HepG2 (cell line): ENCODE results near the gene BAIAP2L1. TPM values are rescaled to one million over a fixed set of nuclear protein-coding genes. Genes with fewer than 3 reads are reported as not detected.
A peak's percentile ranks its signal among the peaks of the same experiment; 100 is the strongest.

ENCODE experiments used
- ATAC-seq: fragments of 200-7000 bp; cut with Tn5 transposase; 3 replicates; pipeline ENCODE4 v1.9.1; 2020; ENCODE audit warnings: mild to moderate bottlenecking, moderate library complexity
- BruUV-seq: library from RNA; stranded (reverse); fragments of 400-500 nt; replicated peaks from 2 replicates; lab custom pipeline; 2021; lab: Mats Ljungman, UMichigan
- CTCF ChIA-PET: fragments of 300-600 bp; formaldehyde crosslinking; extraction: SDS; loops from one replicate; lab custom pipeline; 2021; ENCODE audit warnings: low total read pairs, inconsistent platforms, low intra/inter-chr PET ratio; lab: Yijun Ruan, JAX
- POLR2A ChIA-PET: fragments of 350-600 bp; sonication (Branson Sonifier 250); formaldehyde crosslinking; loops from one replicate; lab custom pipeline; 2020; ENCODE audit warnings: antibody characterized with exemption, inconsistent platforms; lab: Yijun Ruan, JAX
- DNase-seq: peaks from one replicate; pipeline ENCODE4 v3.0.0-alpha.2; 2015; ENCODE audit warnings: low spot score
- FAIRE-seq: peaks from 3 replicates; lab custom pipeline; 2011; peaks lifted over from hg19 to GRCh38; lab: Jason Lieb, UNC
- H2AFZ ChIP-seq: one replicate; pipeline ENCODE4 v1.6.1; 2011; ENCODE audit warnings: low read length, inconsistent platforms
- H3K27ac ChIP-seq: fragments of 300-600 bp; 3 replicates; pipeline ENCODE4 v1.8.0; 2011; ENCODE audit warnings: mixed run types, mild to moderate bottlenecking, mixed read lengths, low read length, inconsistent platforms; ENCODE audit not compliant: insufficient read depth; ENCODE audit errors: extremely low read length
- H3K27me3 ChIP-seq, 2 experiments: fragments of 200-600 bp in 1 of 2; 2 replicates in 1 of 2; 3 replicates in 1 of 2; pipeline versions ENCODE4 v1.6.0 to v1.8.0; 2011; ENCODE audit warnings: low read length in 2 of 2, mild to moderate bottlenecking in 2 of 2, moderate library complexity in 2 of 2, inconsistent platforms in 1 of 2; ENCODE audit not compliant: insufficient read depth in 2 of 2, control insufficient read depth in 1 of 2
- H3K36me3 ChIP-seq, 2 experiments: fragments of 200-600 bp in 1 of 2; replicated peaks in 1 of 2; 2 replicates in 1 of 2; 3 replicates in 1 of 2; pipeline versions ENCODE4 v1.5.1 to v1.8.0; 2011; ENCODE audit warnings: low read length in 2 of 2, inconsistent platforms in 1 of 2; ENCODE audit not compliant: insufficient read depth in 2 of 2, control insufficient read depth in 1 of 2
- H3K4me1 ChIP-seq: 2 replicates; pipeline ENCODE4 v1.5.1; 2012; ENCODE audit warnings: low read length, inconsistent platforms; ENCODE audit not compliant: insufficient read depth
- H3K4me2 ChIP-seq: 2 replicates; pipeline ENCODE4 v1.6.0; 2011; ENCODE audit warnings: low read depth, low read length, inconsistent platforms
- H3K4me3 ChIP-seq, 3 experiments: fragments of 200-600 bp in 1 of 3; sonication (generic), shearing (Covaris generic) in 1 of 3; replicated peaks in 1 of 3; 2 replicates each; pipeline ENCODE4 v1.5.1; 2011 to 2016; ENCODE audit warnings: low read length in 3 of 3, inconsistent platforms in 2 of 3, low read depth in 2 of 3, mild to moderate bottlenecking in 2 of 3, control low read depth in 1 of 3, mixed read lengths in 1 of 3; ENCODE audit not compliant: insufficient read depth in 1 of 3
- H3K79me2 ChIP-seq: one replicate; pipeline ENCODE4 v1.6.1; 2011; ENCODE audit warnings: low read length, inconsistent platforms; ENCODE audit not compliant: insufficient read depth
- H3K9ac ChIP-seq: 2 replicates; pipeline ENCODE4 v1.6.0; 2011; ENCODE audit warnings: mild to moderate bottlenecking, low read depth, low read length, inconsistent platforms; ENCODE audit not compliant: insufficient read depth
- H3K9me3 ChIP-seq: 2 replicates; pipeline ENCODE4 v1.5.1; 2012; ENCODE audit warnings: mild to moderate bottlenecking, low read length
- H4K20me1 ChIP-seq: 2 replicates; pipeline ENCODE4 v1.6.0; 2011; ENCODE audit warnings: inconsistent platforms, mild to moderate bottlenecking, low read length, moderate library complexity; ENCODE audit not compliant: insufficient read depth
- HNRNPK ChIP-seq: fragments of 200-400 bp; formaldehyde crosslinking; IDR thresholded peaks from 2 replicates; pipeline ENCODE4 v1.6.1; 2018; ENCODE audit warnings: low read length, low read depth, moderate library complexity, mild to moderate bottlenecking; ENCODE audit not compliant: poor library complexity, severe bottlenecking
- MTF2 ChIP-seq: sonication (generic); formaldehyde crosslinking; IDR thresholded peaks from 2 replicates; pipeline ENCODE4 v1.5.0; 2020; ENCODE audit warnings: missing genetic modification reagents, borderline replicate concordance
- RBM22 ChIP-seq: fragments of 200-400 bp; formaldehyde crosslinking; optimal IDR thresholded peaks from 2 replicates; pipeline ENCODE3; 2017; ENCODE audit warnings: mild to moderate bottlenecking, low read length, moderate library complexity
- WGBS: methylation state at CpG from one replicate; pipeline ENCODE4 v1.1.6; 2017; ENCODE audit warnings: low lambda C conversion rate; 5-methylcytosine and 5-hydroxymethylcytosine counted together
- in situ Hi-C: cut with HindIII; loops from 2 replicates; pipeline ENCODE4 v1.10.0; 2017; ENCODE audit warnings: low pct_unique_long_range_greater_than_20kb; ENCODE audit not compliant: extremely low pct_ligation_motif_present
- intact Hi-C: fragments of 100-400 bp; cut with micrococcal nuclease; formaldehyde crosslinking; loops from one replicate; pipeline ENCODE4 v1.10.0; 2022; ENCODE audit not compliant: unreplicated experiment
- polyA plus RNA-seq, 8 experiments: library from polyadenylated mRNA; depleted of rRNA in 3 of 8; stranded (reverse) in 7 of 8; unstranded in 1 of 8; fragments of >200 nt; fragmentation: Illumina TruSeq in 4 of 8; extraction: Trizol in 4 of 8; gene quantifications; 2 replicates each; pipeline versions ENCODE4 v1.2.1 to v1.2.3, GENCODE V29; 2011 to 2016; ENCODE audit warnings: low read depth in 4 of 8, missing spikeins in 1 of 8, mixed read lengths in 1 of 8; ENCODE audit not compliant: insufficient read depth in 1 of 8
- total RNA-seq, 5 experiments: library from RNA; depleted of rRNA; stranded (reverse); fragments of >200 nt; fragmentation: Illumina TruSeq; extraction: Trizol; gene quantifications; 2 replicates each; pipeline ENCODE4 v1.2.3, GENCODE V29; 2016; ENCODE audit warnings: low read depth in 1 of 5
- TF ChIP-seq, protein P1 (sequence below): sonication (generic); formaldehyde crosslinking; IDR thresholded peaks from 2 replicates; pipeline ENCODE4 v1.4.0; 2020; ENCODE audit warnings: missing genetic modification reagents

The BAIAP2L1 gene
- total and polyA plus RNA-seq, 2 of the 13 experiments (the other 11 are each of a cell fraction or from before 2014, with no cell fraction given), result 13.0 to 21.5 TPM

DNA sequence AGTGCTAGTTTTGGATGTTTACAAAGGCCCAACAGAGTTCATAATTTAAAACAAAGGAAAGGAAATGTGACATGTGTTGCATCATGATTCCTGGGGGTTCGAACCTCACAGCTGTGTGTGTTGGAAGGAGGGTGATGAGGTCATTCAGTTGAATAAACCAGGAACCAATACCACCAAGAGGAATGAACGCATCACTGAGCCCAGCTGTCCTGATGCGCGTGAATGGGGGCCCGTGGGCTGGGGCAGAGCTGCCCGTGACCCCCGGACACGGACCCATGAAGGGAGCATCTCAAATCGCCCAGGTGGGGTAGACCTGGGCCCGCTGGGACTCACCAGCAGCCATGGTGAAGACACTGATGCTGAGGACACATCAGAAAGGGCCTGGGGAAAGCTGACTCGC lies 86.4 kb downstream of the BAIAP2L1 start (continued):
- TF ChIP-seq, protein P1, sequence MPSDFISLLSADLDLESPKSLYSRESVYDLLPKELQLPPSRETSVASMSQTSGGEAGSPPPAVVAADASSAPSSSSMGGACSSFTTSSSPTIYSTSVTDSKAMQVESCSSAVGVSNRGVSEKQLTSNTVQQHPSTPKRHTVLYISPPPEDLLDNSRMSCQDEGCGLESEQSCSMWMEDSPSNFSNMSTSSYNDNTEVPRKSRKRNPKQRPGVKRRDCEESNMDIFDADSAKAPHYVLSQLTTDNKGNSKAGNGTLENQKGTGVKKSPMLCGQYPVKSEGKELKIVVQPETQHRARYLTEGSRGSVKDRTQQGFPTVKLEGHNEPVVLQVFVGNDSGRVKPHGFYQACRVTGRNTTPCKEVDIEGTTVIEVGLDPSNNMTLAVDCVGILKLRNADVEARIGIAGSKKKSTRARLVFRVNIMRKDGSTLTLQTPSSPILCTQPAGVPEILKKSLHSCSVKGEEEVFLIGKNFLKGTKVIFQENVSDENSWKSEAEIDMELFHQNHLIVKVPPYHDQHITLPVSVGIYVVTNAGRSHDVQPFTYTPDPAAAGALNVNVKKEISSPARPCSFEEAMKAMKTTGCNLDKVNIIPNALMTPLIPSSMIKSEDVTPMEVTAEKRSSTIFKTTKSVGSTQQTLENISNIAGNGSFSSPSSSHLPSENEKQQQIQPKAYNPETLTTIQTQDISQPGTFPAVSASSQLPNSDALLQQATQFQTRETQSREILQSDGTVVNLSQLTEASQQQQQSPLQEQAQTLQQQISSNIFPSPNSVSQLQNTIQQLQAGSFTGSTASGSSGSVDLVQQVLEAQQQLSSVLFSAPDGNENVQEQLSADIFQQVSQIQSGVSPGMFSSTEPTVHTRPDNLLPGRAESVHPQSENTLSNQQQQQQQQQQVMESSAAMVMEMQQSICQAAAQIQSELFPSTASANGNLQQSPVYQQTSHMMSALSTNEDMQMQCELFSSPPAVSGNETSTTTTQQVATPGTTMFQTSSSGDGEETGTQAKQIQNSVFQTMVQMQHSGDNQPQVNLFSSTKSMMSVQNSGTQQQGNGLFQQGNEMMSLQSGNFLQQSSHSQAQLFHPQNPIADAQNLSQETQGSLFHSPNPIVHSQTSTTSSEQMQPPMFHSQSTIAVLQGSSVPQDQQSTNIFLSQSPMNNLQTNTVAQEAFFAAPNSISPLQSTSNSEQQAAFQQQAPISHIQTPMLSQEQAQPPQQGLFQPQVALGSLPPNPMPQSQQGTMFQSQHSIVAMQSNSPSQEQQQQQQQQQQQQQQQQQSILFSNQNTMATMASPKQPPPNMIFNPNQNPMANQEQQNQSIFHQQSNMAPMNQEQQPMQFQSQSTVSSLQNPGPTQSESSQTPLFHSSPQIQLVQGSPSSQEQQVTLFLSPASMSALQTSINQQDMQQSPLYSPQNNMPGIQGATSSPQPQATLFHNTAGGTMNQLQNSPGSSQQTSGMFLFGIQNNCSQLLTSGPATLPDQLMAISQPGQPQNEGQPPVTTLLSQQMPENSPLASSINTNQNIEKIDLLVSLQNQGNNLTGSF, result no peak
- TF ChIP-seq MTF2, result no peak

DNA sequence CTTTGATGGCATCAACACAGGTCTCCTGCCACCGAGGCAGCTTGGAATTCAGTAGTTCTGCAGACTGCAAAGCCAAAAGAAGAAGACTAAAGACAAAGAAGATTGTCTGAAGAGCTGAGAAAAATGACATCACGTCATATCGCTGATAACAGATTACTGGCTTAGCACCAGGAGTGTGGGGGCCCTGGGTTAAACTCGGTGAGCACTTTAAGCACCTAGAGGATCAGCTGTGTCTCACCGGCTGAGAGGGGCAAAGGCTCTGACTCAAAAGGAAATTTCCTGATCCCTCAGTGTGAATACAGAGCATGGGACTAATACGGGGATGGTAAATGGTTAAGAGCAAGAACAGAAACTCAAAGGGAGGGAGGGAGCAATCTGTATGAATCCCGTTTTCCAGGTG lies 88.7 kb downstream of the BAIAP2L1 start:
- intact Hi-C loops, result no loop called here
- peaks cover 22 to 36% of the 10 kb centered on the region in 2 experiments; a peak in 4 of 5 replicates for H3K36me3 ChIP-seq

More for the DNA sequence above, 88.7 kb downstream of the BAIAP2L1 start:
- ATAC-seq, result no peak
- no peaks in the 10 kb centered on the region for H3K27me3 ChIP-seq
- H3K4me1 ChIP-seq, result no peaks in the 10 kb centered on the region
- no peak overlapping the region for H3K27ac ChIP-seq
- no peak overlapping the region for H2AFZ ChIP-seq
- H3K4me2 ChIP-seq, result no peak overlapping the region
- H3K79me2 ChIP-seq, result no peaks in the 10 kb centered on the region
- no peak overlapping the region for H3K9ac ChIP-seq
- H3K4me3 ChIP-seq, result no peak overlapping the region
- 95% methylated on average over 7 of the region's 7 CpGs for WGBS
- BruUV-seq, result no TSS peak
- H4K20me1 ChIP-seq, result no peaks in the 10 kb centered on the region
- POLR2A ChIA-PET, result no interaction called here
- DNase-seq, result no peak
- in situ Hi-C loops, result no loop called here
- FAIRE-seq, result no peak
- CTCF ChIA-PET, result no interaction called here
- H3K9me3 ChIP-seq, result no peaks in the 10 kb centered on the region
- TF ChIP-seq RBM22, result peak; percentile 31
- TF ChIP-seq HNRNPK, result no peak
